Sigmoid colon (tissue), 4 donors: ENCODE measurements around the gene GREB1L.

ENCODE experiments used
- POLR2AphosphoS5 ChIP-seq, 4 donors: sonication (generic); formaldehyde crosslinking; IDR thresholded peaks; one replicate each; pipeline ENCODE4 v1.6.1; 2017; ENCODE audit warnings: antibody characterized with exemption in 4 of 4
- TF ChIP-seq, protein P1 (sequence below), 4 experiments: fragments of 450-650 bp in 3 of 4; fragments of 200-600 bp in 1 of 4; IDR thresholded peaks; one replicate each; pipeline ENCODE4 v1.5.1; 2016 to 2019; ENCODE audit warnings: antibody characterized with exemption in 4 of 4, mild to moderate bottlenecking in 3 of 4, moderate library complexity in 2 of 4

DNA sequence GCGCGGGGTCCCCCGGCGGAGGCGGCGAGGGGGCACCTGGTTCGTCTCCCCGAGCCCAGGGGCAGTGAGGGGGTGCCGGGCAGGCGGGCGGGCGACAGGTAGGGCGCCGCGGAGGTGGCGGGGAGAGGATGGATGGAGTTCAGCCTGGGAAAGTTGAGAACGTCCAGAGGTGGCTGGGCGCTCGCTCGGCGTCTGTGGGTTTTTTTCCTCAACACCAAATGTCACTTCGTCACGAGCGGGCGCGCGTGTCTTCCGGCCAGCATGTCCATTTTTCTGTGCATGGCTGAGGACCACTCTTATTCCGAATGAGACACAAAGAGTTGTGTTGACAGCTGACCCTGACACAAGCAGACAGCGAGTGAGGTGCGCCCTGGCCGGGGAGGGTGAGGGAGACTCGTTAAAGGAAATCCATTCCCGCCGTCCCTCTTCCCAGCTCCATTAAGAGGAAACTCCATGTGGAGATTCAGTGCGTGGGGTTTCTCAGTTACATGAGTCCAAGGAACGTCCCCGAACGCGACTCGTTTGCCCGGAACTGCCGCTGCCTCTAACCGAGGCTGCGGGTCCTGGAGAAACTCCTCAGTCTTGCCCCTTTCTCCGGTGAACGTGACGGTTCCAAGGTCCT, 859 bp downstream of the GREB1L start:
- TF ChIP-seq, protein P1, sequence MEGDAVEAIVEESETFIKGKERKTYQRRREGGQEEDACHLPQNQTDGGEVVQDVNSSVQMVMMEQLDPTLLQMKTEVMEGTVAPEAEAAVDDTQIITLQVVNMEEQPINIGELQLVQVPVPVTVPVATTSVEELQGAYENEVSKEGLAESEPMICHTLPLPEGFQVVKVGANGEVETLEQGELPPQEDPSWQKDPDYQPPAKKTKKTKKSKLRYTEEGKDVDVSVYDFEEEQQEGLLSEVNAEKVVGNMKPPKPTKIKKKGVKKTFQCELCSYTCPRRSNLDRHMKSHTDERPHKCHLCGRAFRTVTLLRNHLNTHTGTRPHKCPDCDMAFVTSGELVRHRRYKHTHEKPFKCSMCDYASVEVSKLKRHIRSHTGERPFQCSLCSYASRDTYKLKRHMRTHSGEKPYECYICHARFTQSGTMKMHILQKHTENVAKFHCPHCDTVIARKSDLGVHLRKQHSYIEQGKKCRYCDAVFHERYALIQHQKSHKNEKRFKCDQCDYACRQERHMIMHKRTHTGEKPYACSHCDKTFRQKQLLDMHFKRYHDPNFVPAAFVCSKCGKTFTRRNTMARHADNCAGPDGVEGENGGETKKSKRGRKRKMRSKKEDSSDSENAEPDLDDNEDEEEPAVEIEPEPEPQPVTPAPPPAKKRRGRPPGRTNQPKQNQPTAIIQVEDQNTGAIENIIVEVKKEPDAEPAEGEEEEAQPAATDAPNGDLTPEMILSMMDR (IDR thresholded peaks at IDR 0.05) = no peak
- no peak for TF ChIP-seq POLR2AphosphoS5 (IDR thresholded peaks at IDR 0.05)
